ENCODE results near the gene CLDN1. TPM values are rescaled to one million over a fixed set of nuclear protein-coding genes. Genes with fewer than 3 reads are reported as not detected.
A peak's percentile ranks its signal among the peaks of the same experiment; 100 is the strongest.

The CLDN1 gene
- total RNA-seq, 1 experiment from 2014 or later, result 4.4 TPM

DNA sequence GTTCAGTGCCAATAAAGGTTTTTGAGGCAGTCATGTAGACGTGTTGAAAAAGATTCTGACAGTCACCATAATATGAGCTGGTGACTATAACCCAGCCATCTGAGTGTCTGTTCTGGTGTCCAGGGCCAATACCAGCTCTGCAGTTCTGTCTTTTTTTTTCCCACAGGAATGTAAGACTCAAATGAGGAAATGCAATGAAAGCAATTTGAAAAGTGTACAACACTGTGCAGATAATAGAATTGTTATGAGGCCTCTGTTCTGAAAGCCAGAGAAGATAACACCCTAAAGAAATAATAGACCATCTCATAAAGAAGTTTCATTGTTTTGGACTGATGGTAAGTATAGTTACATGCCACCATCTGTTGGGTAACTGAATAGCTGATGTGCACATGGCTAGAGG, 57.1 kb downstream of the CLDN1 start (continued):
- TF ChIP-seq, protein P1, sequence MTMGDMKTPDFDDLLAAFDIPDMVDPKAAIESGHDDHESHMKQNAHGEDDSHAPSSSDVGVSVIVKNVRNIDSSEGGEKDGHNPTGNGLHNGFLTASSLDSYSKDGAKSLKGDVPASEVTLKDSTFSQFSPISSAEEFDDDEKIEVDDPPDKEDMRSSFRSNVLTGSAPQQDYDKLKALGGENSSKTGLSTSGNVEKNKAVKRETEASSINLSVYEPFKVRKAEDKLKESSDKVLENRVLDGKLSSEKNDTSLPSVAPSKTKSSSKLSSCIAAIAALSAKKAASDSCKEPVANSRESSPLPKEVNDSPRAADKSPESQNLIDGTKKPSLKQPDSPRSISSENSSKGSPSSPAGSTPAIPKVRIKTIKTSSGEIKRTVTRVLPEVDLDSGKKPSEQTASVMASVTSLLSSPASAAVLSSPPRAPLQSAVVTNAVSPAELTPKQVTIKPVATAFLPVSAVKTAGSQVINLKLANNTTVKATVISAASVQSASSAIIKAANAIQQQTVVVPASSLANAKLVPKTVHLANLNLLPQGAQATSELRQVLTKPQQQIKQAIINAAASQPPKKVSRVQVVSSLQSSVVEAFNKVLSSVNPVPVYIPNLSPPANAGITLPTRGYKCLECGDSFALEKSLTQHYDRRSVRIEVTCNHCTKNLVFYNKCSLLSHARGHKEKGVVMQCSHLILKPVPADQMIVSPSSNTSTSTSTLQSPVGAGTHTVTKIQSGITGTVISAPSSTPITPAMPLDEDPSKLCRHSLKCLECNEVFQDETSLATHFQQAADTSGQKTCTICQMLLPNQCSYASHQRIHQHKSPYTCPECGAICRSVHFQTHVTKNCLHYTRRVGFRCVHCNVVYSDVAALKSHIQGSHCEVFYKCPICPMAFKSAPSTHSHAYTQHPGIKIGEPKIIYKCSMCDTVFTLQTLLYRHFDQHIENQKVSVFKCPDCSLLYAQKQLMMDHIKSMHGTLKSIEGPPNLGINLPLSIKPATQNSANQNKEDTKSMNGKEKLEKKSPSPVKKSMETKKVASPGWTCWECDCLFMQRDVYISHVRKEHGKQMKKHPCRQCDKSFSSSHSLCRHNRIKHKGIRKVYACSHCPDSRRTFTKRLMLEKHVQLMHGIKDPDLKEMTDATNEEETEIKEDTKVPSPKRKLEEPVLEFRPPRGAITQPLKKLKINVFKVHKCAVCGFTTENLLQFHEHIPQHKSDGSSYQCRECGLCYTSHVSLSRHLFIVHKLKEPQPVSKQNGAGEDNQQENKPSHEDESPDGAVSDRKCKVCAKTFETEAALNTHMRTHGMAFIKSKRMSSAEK (CRISPR knock-in tag; IDR thresholded peaks at IDR 0.05; ENCODE audit: borderline replicate concordance), result no peak
- TF ChIP-seq, protein P2, sequence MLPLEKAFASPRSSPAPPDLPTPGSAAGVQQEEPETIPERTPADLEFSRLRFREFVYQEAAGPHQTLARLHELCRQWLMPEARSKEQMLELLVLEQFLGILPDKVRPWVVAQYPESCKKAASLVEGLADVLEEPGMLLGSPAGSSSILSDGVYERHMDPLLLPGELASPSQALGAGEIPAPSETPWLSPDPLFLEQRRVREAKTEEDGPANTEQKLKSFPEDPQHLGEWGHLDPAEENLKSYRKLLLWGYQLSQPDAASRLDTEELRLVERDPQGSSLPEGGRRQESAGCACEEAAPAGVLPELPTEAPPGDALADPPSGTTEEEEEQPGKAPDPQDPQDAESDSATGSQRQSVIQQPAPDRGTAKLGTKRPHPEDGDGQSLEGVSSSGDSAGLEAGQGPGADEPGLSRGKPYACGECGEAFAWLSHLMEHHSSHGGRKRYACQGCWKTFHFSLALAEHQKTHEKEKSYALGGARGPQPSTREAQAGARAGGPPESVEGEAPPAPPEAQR (CRISPR knock-in tag; IDR thresholded peaks at IDR 0.05), result no peak
- no peak for TF ChIP-seq TEAD4 (CRISPR knock-in tag; IDR thresholded peaks at IDR 0.05)
- TF ChIP-seq, protein P3, sequence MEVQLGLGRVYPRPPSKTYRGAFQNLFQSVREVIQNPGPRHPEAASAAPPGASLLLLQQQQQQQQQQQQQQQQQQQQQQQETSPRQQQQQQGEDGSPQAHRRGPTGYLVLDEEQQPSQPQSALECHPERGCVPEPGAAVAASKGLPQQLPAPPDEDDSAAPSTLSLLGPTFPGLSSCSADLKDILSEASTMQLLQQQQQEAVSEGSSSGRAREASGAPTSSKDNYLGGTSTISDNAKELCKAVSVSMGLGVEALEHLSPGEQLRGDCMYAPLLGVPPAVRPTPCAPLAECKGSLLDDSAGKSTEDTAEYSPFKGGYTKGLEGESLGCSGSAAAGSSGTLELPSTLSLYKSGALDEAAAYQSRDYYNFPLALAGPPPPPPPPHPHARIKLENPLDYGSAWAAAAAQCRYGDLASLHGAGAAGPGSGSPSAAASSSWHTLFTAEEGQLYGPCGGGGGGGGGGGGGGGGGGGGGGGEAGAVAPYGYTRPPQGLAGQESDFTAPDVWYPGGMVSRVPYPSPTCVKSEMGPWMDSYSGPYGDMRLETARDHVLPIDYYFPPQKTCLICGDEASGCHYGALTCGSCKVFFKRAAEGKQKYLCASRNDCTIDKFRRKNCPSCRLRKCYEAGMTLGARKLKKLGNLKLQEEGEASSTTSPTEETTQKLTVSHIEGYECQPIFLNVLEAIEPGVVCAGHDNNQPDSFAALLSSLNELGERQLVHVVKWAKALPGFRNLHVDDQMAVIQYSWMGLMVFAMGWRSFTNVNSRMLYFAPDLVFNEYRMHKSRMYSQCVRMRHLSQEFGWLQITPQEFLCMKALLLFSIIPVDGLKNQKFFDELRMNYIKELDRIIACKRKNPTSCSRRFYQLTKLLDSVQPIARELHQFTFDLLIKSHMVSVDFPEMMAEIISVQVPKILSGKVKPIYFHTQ (CRISPR knock-in tag; IDR thresholded peaks at IDR 0.05), result no peak

DNA sequence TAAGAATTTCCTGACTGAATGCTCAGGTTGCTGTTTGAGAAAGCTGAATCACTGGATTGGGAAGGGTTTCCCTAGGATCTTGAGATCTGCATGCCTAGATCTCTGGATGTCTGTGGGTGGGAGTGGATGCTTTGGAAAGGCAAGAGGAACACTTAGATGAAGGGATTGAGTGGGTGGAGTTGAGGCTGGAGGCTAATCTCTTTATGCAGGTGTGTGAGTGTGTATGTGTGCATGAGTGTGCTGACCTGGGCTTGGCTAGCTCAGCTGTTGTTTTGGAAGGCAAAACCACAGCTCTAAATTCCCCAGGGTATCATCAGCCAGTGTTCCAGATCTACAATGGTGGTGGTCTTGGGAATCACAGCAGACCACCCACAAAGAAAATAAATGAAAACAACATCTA, 60.5 kb downstream of the CLDN1 start:
- peaks cover 17% of the 10 kb centered on the region for H3K4me1 Mint-ChIP-seq
- no peak; the same call in 1 of the 2 replicates for ATAC-seq
- TF ChIP-seq, protein P4, sequence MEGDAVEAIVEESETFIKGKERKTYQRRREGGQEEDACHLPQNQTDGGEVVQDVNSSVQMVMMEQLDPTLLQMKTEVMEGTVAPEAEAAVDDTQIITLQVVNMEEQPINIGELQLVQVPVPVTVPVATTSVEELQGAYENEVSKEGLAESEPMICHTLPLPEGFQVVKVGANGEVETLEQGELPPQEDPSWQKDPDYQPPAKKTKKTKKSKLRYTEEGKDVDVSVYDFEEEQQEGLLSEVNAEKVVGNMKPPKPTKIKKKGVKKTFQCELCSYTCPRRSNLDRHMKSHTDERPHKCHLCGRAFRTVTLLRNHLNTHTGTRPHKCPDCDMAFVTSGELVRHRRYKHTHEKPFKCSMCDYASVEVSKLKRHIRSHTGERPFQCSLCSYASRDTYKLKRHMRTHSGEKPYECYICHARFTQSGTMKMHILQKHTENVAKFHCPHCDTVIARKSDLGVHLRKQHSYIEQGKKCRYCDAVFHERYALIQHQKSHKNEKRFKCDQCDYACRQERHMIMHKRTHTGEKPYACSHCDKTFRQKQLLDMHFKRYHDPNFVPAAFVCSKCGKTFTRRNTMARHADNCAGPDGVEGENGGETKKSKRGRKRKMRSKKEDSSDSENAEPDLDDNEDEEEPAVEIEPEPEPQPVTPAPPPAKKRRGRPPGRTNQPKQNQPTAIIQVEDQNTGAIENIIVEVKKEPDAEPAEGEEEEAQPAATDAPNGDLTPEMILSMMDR (IDR thresholded peaks at IDR 0.05), result no peak
- TF ChIP-seq ZNF232 (CRISPR knock-in tag; IDR thresholded peaks at IDR 0.05) (no peak), ATF1 (CRISPR knock-in tag; IDR thresholded peaks at IDR 0.05) (no peak), NR2C2 (CRISPR knock-in tag; IDR thresholded peaks at IDR 0.05) (no peak), SOX15 (CRISPR knock-in tag; IDR thresholded peaks at IDR 0.05) (no peak), TEAD4 (CRISPR knock-in tag; IDR thresholded peaks at IDR 0.05) (no peak), HMGA2 (CRISPR knock-in tag; IDR thresholded peaks at IDR 0.05) (no peak), CREB1 (CRISPR knock-in tag; IDR thresholded peaks at IDR 0.05) (no peak), JAZF1 (CRISPR knock-in tag; IDR thresholded peaks at IDR 0.05) (no peak), OVOL2 (CRISPR knock-in tag; IDR thresholded peaks at IDR 0.05; ENCODE audit: borderline replicate concordance) (no peak), GTF2I (CRISPR knock-in tag; conservative IDR thresholded peaks at IDR 0.05) (no peak), GABPB1 (CRISPR knock-in tag; IDR thresholded peaks at IDR 0.05) (no peak), PRRX2 (CRISPR knock-in tag; IDR thresholded peaks at IDR 0.05) (no peak), NFYB (CRISPR knock-in tag; conservative IDR thresholded peaks at IDR 0.05; ENCODE audit: low read depth) (no peak)
- TF ChIP-seq, protein P5, sequence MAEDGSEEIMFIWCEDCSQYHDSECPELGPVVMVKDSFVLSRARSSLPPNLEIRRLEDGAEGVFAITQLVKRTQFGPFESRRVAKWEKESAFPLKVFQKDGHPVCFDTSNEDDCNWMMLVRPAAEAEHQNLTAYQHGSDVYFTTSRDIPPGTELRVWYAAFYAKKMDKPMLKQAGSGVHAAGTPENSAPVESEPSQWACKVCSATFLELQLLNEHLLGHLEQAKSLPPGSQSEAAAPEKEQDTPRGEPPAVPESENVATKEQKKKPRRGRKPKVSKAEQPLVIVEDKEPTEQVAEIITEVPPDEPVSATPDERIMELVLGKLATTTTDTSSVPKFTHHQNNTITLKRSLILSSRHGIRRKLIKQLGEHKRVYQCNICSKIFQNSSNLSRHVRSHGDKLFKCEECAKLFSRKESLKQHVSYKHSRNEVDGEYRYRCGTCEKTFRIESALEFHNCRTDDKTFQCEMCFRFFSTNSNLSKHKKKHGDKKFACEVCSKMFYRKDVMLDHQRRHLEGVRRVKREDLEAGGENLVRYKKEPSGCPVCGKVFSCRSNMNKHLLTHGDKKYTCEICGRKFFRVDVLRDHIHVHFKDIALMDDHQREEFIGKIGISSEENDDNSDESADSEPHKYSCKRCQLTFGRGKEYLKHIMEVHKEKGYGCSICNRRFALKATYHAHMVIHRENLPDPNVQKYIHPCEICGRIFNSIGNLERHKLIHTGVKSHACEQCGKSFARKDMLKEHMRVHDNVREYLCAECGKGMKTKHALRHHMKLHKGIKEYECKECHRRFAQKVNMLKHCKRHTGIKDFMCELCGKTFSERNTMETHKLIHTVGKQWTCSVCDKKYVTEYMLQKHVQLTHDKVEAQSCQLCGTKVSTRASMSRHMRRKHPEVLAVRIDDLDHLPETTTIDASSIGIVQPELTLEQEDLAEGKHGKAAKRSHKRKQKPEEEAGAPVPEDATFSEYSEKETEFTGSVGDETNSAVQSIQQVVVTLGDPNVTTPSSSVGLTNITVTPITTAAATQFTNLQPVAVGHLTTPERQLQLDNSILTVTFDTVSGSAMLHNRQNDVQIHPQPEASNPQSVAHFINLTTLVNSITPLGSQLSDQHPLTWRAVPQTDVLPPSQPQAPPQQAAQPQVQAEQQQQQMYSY (CRISPR knock-in tag; IDR thresholded peaks at IDR 0.05), result no peak
- TF ChIP-seq, protein P1 (CRISPR knock-in tag; IDR thresholded peaks at IDR 0.05; ENCODE audit: borderline replicate concordance), result no peak

More for the DNA sequence above, 60.5 kb downstream of the CLDN1 start:
- H3K9me3 Mint-ChIP-seq, result no peaks in the 10 kb centered on the region
- no peaks in the 10 kb centered on the region for H3K27me3 Mint-ChIP-seq (ENCODE audit: low read depth)
- peak overlapping the region; percentile 4; the same call in 1 of the 2 replicates for H3K27ac Mint-ChIP-seq
- H3K4me3 Mint-ChIP-seq, result no peak overlapping the region
- CTCF ChIA-PET, result interaction anchor here (1.1 to 1.6 kb wide), 3 partner anchors 17 to 163 kb away, joined by 3 to 4 read pairs (median 3); partner anchors contain the start of gene CLDN1
- POLR2A ChIA-PET, result interaction anchor here (1.0 kb wide), 1 partner anchor 21 kb away, joined by 4 read pairs; no protein-coding TSS in a partner anchor
- H3K36me3 Mint-ChIP-seq, result no peaks in the 10 kb centered on the region
- no peak for DNase-seq (ENCODE audit: low spot score)

Measured in WTC11 (cell line).